Islet of Langerhans (tissue), 1 donor: Measurements from ENCODE around the gene CDCA7L.

Experiments used
- FAIRE-seq: peaks from one replicate; lab custom pipeline; 2011; peaks lifted over from hg19 to GRCh38; lab: Jason Lieb, UNC

Gene CDCA7L

GRCh38 chr7:21945454-21946221 is at the start of gene CDCA7L:
TSS of gene CDCA7L (minus strand) at chr7:21945899. CDS start at chr7:21945804, 95 bp downstream.
- no peak for FAIRE-seq

- no peak for FAIRE-seq
Measured at GRCh38 chr7:21986096-21986495, 40.4 kb upstream of the CDCA7L start.

- no peak for FAIRE-seq
Measured at GRCh38 chr7:21984042-21984441, 38.3 kb upstream of the CDCA7L start.

- no peak for FAIRE-seq
Measured at GRCh38 chr7:21983056-21983455, 37.4 kb upstream of the CDCA7L start.

- no peak for FAIRE-seq
Measured at GRCh38 chr7:21981524-21981923, 35.8 kb upstream of the CDCA7L start.

GRCh38 chr7:21980926-21981500 is 35.3 kb upstream of the CDCA7L start:
- FAIRE-seq = no peak

- FAIRE-seq = no peak
Measured at GRCh38 chr7:21972397-21972784, 26.7 kb upstream of the CDCA7L start.

- FAIRE-seq = no peak
Measured at GRCh38 chr7:21971780-21972396, 26.2 kb upstream of the CDCA7L start.

GRCh38 chr7:21969822-21970221 is 24.1 kb upstream of the CDCA7L start:
- FAIRE-seq = no peak

- FAIRE-seq = no peak
Measured at GRCh38 chr7:21967598-21968003, 21.9 kb upstream of the CDCA7L start.

- no peak for FAIRE-seq
Measured at GRCh38 chr7:21966271-21966670, 20.6 kb upstream of the CDCA7L start.

GRCh38 chr7:21965291-21965690 is 19.6 kb upstream of the CDCA7L start:
- no peak for FAIRE-seq

GRCh38 chr7:21962677-21963076 is 17.0 kb upstream of the CDCA7L start:
- FAIRE-seq = no peak

- FAIRE-seq = no peak
Measured at GRCh38 chr7:21960922-21961321, 15.2 kb upstream of the CDCA7L start.

GRCh38 chr7:21959387-21959776 is 13.7 kb upstream of the CDCA7L start:
- no peak for FAIRE-seq

- FAIRE-seq = no peak
Measured at GRCh38 chr7:21953781-21954180, 8.1 kb upstream of the CDCA7L start.

GRCh38 chr7:21948887-21949540 is 3.3 kb upstream of the CDCA7L start:
- no peak for FAIRE-seq

- FAIRE-seq = no peak
Measured at GRCh38 chr7:21948364-21948763, 2.7 kb upstream of the CDCA7L start.

- no peak for FAIRE-seq
Measured at GRCh38 chr7:21947946-21948345, 2.2 kb upstream of the CDCA7L start.

GRCh38 chr7:21947056-21947455 is 1.4 kb upstream of the CDCA7L start:
- FAIRE-seq = no peak

- no peak for FAIRE-seq
Measured at GRCh38 chr7:21946222-21946709, 567 bp upstream of the CDCA7L start.

GRCh38 chr7:21944616-21945453 is 864 bp downstream of the CDCA7L start:
- no peak for FAIRE-seq
